ENCODE measurements around the gene ATP6V0C. TPM values are rescaled to one million over a fixed set of nuclear protein-coding genes. Genes with fewer than 3 reads are reported as not detected.

The ATP6V0C gene
- total RNA-seq, 4 donors from 2014 or later = 22.1 to 84.2 (median 56.2) TPM

DNA sequence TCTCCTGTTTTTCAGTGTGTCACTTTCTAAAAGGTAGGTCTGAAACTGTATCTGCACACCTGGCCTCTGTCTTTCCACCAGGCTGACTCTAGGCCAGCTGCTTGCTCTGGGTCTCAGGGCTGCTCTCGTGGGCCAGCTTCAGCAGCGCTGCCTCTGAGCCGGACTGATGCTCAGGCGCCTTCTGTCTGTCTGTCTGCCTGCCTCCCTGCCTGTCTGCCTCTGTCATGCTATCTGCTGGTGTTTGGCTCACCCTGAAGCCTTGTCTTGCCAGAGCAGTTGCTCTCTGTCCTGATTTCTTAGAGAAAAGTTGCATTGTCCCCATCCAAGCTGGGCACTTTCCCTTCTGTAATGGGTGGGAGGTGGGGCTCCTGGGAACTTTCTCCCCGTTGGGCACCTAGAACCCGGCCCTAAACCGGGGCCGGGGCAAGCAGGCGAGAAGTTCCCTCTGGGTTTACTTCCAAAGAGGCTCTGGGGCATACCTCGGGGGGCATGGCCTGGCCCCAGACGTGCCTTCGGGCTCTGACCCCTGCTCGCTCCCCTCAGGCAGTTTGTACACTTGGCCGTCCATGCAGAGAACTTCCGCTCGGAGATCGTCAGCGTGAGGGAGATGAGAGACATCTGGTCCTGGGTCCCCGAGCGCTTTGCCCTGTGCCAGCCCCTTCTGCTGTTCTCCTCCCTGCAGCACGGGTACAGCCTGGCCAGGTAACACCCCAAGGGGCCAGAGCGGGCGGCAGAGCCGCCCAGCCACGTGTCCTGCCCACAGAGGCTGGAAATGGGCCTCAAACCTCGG lies 15.9 kb upstream of the ATP6V0C start:
- H3K27ac ChIP-seq = peak overlapping the region; percentile 11 to 71 (median 31)
- H3K9me3 ChIP-seq = no peaks in the 10 kb centered on the region
- ATAC-seq (peak in 1 of 2 donors; percentile 22), DNase-seq (no peak)
- in situ Hi-C loops (cut with MboI; ENCODE audit: low sequenced_read_pairs in 4 of 4) = loop anchor here in 2 of 4 donors (10.0 to 25.0 kb wide), 2 partner anchors 153 to 161 kb away; partner anchors contain the start of gene ABCA3 (in 2 of the 2)
- H3K4me3 ChIP-seq = no peak overlapping the region
- peaks cover 30 to 36% of the 10 kb centered on the region in 2 donors for H3K4me1 ChIP-seq
- intact Hi-C loops (cut with DNase I; ENCODE audit: low total_unique reads) = loop anchor here (5.0 kb wide), 1 partner anchor 36 kb away; the partner anchor contains the start of gene TEDC2
- no peak for TF ChIP-seq POLR2A (IDR thresholded peaks at IDR 0.05)
- TF ChIP-seq, protein P1, sequence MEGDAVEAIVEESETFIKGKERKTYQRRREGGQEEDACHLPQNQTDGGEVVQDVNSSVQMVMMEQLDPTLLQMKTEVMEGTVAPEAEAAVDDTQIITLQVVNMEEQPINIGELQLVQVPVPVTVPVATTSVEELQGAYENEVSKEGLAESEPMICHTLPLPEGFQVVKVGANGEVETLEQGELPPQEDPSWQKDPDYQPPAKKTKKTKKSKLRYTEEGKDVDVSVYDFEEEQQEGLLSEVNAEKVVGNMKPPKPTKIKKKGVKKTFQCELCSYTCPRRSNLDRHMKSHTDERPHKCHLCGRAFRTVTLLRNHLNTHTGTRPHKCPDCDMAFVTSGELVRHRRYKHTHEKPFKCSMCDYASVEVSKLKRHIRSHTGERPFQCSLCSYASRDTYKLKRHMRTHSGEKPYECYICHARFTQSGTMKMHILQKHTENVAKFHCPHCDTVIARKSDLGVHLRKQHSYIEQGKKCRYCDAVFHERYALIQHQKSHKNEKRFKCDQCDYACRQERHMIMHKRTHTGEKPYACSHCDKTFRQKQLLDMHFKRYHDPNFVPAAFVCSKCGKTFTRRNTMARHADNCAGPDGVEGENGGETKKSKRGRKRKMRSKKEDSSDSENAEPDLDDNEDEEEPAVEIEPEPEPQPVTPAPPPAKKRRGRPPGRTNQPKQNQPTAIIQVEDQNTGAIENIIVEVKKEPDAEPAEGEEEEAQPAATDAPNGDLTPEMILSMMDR (IDR thresholded peaks at IDR 0.05 in 4 of 5, conservative IDR thresholded peaks at IDR 0.05 in 1 of 5) = no peak
- no peaks in the 10 kb centered on the region for H3K36me3 ChIP-seq
- no peaks in the 10 kb centered on the region for H3K27me3 ChIP-seq

DNA sequence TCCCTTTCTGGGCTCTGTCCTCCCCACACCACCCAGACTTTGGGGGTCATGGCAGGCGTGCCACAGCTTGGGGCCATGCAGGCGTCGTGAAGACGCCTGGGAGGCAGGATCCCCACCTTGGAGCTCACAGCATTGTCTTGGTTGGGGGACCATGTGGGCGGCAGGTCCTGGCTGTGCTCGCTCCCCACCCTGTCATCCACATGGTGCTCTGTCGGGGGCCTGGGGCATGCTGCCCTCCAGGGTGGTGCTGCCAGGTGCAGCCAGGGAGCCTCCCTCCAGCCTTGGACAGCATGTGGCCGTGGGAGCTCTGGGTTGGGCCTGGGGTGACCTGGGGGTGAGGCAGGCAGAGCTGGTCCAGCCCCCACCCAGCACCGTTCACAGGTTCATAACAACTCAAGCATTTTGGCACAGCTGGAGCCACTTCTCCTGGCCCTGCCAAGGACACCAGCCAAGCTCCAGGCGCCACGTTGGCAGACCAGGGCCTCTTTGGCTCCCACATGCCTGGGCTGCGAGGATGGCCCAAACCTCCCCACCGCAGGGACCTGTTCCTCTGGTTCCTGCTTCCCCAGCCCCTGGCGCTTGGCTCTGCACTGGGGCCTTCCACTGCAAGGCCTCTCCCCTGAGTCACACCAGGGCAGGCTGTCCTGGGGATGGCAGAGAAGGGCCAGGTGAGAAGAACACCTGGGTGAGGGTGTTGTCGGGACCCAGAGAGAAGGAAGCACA lies 15.1 kb upstream of the ATP6V0C start:
- Histone ChIP-seq H3K27me3 (no peaks in the 10 kb centered on the region), H3K9me3 (no peaks in the 10 kb centered on the region), H3K4me3 (no peak overlapping the region), H3K4me1 (peaks cover 30 to 36% of the 10 kb centered on the region in 2 donors), H3K36me3 (no peaks in the 10 kb centered on the region), H3K27ac (peak overlapping the region in 2 of 4 donors; percentile 29 to 71)
- ATAC-seq = peak in 1 of 2 donors; percentile 33
- intact Hi-C loops (cut with DNase I; ENCODE audit: low total_unique reads) = loop anchor here (5.0 kb wide), 1 partner anchor 36 kb away; the partner anchor contains the start of gene TEDC2
- TF ChIP-seq POLR2A (IDR thresholded peaks at IDR 0.05) = no peak
- TF ChIP-seq, protein P1 (IDR thresholded peaks at IDR 0.05 in 4 of 5, conservative IDR thresholded peaks at IDR 0.05 in 1 of 5) = no peak
- in situ Hi-C loops (cut with MboI; ENCODE audit: low sequenced_read_pairs in 4 of 4) = loop anchor here in 2 of 4 donors (10.0 to 25.0 kb wide), 2 partner anchors 154 to 161 kb away; partner anchors contain the start of gene ABCA3 (in 2 of the 2)
- DNase-seq = peak in 1 of 2 donors; percentile 59

DNA sequence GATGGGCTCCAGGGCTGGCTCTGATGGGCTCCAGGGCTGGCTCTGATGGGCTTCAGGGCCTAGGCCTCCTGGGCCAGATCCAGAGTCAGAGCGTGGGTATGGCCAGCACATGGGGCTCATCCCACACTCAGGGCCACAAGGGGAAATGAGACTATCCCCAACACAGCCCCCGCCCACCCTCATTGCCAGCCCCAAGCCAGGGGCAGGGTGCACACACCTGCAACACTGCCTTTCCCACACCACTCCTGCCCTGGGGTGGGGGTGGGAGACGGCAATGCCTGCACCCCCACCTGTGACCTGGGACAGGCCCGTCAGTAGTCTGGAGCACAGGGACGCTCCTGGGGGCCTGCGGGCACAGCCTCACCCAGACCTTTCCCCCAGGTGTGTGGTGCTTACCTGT lies 14.3 kb upstream of the ATP6V0C start:
- in situ Hi-C loops (cut with MboI; ENCODE audit: low sequenced_read_pairs in 4 of 4) = loop anchor here in 2 of 4 donors (10.0 to 25.0 kb wide), 2 partner anchors 155 to 162 kb away; partner anchors contain the start of gene ABCA3 (in 2 of the 2)

DNA sequence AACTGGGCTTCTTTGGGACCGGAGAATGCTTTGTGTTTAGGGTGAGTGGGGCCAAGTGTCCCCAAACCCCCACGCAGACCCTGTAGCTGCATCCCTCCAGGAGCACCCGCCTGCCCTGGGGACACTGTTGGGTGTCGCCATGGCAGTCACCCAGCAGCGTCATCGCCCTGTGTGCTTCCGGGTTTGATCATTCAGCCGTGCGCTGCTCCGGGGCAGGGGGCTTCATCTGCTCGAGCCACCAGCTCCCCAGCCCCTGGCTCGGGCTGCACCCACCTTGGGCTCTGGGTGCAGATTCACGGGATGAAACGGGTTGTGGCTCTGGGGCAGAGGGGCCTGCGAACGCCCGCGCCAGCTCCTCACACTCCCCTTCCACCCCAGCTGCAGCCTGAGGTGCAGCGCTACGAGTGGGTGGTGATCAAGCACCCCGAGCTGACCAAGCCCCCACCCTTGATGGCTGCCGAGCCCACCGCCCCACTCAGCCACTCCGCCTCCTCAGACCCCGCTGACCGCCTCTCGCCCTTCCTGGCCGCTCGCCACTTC lies 13.8 kb upstream of the ATP6V0C start:
- no peak overlapping the region for H3K4me3 ChIP-seq
- TF ChIP-seq POLR2A (IDR thresholded peaks at IDR 0.05) = no peak
- TF ChIP-seq, protein P1 (IDR thresholded peaks at IDR 0.05 in 4 of 5, conservative IDR thresholded peaks at IDR 0.05 in 1 of 5) = no peak
- DNase-seq (no peak), ATAC-seq (no peak)
- in situ Hi-C loops (cut with MboI; ENCODE audit: low sequenced_read_pairs in 4 of 4) = loop anchor here in 3 of 4 donors (10.0 to 25.0 kb wide), 3 partner anchors 155 to 165 kb away; partner anchors contain the start of gene ABCA3 (in 2 of the 3)
- no peak overlapping the region for H3K27ac ChIP-seq
- no peaks in the 10 kb centered on the region for H3K9me3 ChIP-seq
- peaks cover 30 to 36% of the 10 kb centered on the region in 2 donors for H3K4me1 ChIP-seq
- intact Hi-C loops (cut with DNase I; ENCODE audit: low total_unique reads) = loop anchor here (5.0 kb wide), 3 partner anchors 38 to 303 kb away; partner anchors contain the start of genes CASKIN1, CCNF and TEDC2
- H3K27me3 ChIP-seq = no peaks in the 10 kb centered on the region
- no peaks in the 10 kb centered on the region for H3K36me3 ChIP-seq

More for the DNA sequence above, 14.3 kb upstream of the ATP6V0C start:
- Histone ChIP-seq H3K36me3 (no peaks in the 10 kb centered on the region), H3K4me1 (peaks cover 30 to 36% of the 10 kb centered on the region in 2 donors), H3K9me3 (no peaks in the 10 kb centered on the region), H3K4me3 (no peak overlapping the region), H3K27me3 (no peaks in the 10 kb centered on the region), H3K27ac (peak overlapping the region in 1 of 4 donors; percentile 71)
- intact Hi-C loops (cut with DNase I; ENCODE audit: low total_unique reads) = loop anchor here (5.0 kb wide), 1 partner anchor 37 kb away; the partner anchor contains the start of gene TEDC2
- TF ChIP-seq, protein P1 (IDR thresholded peaks at IDR 0.05 in 4 of 5, conservative IDR thresholded peaks at IDR 0.05 in 1 of 5) = no peak
- TF ChIP-seq POLR2A (IDR thresholded peaks at IDR 0.05) = no peak
- no peak for DNase-seq
- no peak for ATAC-seq

All from gastrocnemius medialis (tissue), 4 donors.